Activated CD4-positive, alpha-beta T cell treated with anti-CD3 and anti-CD28 coated beads for 4 hours (primary cell): Measurements from ENCODE around the gene CAVIN2.
A peak's percentile ranks its signal among the peaks of the same experiment; 100 is the strongest.

ENCODE experiments used
- DNase-seq, 2 donors: peaks; one replicate each; pipeline ENCODE4 v3.0.0-alpha.2; 2020

CAVIN2 gene

DNA sequence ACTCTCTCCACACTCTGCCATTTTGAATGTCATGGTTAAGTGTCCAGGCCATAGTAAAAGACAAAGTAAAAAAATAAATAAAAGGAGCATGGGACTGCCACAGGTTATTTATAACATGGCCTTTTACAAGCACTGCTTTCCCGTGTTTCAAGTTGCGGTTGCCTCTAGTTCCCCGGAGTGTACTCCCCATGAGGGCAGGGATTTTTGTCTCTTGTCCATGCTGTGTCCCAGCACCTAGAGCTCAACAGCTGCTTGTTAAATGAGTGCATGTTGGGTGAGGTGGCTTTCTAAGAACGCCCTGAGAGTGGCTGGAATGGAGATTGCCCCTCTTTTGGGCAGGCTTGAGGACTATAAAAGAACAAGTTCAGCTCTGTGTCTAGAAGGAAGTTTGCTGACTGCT lies 8.4 kb downstream of the CAVIN2 start:
- DNase-seq: no peak

GRCh38 chr2:191836853-191837769 lies 9.8 kb downstream of the CAVIN2 start:
- DNase-seq: no peak

GRCh38 chr2:191836471-191836852 lies 10.4 kb downstream of the CAVIN2 start:
- DNase-seq: no peak

DNA sequence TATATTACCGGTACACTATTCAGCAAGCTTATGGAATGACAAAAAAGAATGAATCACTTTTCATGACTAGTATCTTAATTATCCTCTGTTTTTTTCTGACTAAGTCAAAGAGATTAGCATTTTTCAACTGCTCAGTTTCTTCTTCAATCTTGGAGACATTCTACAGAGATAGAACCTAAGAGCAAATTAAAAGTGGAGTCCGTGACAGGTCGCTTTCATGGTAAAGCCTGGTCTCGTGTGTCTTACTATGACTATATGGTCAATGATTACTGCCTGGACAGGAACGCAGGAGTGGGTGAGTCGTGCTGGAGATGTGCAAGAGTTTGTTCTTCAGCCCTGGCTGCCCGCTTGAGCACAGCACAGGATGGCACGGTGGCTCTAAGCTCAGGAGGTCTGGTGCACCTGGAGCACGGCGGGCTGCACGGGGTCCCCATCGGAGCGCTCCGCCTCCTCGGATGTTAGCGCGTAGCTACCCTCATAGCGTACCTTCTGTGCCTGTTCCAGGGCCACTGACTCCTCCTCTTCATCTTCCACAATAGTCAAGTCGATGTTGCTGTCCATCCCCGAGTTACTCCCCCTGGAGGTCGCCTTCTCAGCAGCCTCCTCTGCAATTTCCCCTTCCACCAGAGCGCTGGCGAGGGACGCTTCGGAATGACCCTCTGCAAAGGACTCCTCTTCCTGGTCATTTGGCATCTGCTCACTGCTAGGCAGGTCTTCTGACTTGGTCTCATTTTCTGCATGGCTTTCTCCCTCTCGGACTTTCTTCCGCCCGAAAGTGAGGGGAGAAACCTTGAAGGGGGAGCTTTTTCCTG lies 11.1 kb downstream of the CAVIN2 start:
- DNase-seq: no peak

DNA sequence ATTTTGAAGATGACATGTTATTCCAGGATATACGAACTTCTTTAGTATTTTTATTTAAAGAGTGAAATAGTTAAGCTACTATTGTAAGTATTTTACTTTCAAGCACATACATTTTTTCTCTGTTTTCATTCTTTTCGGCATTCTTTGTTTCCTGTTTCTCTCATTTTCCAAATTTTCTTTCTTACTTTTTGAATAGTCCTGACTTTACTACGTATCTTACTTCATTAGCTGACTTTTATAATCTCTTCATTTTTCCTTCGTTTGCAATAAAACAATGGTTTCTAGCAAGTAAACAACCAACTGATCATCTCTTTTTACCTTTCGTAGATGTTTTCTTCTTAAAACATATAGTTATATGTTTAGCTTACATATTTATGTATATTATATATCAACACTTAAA lies 11.8 kb downstream of the CAVIN2 start:
- no peak for DNase-seq

- no peak for DNase-seq
These were observed 13.5 kb downstream of the CAVIN2 start for GRCh38 chr2:191833356-191833755.

GRCh38 chr2:191832668-191833067 lies 14.2 kb downstream of the CAVIN2 start:
- no peak for DNase-seq

DNA sequence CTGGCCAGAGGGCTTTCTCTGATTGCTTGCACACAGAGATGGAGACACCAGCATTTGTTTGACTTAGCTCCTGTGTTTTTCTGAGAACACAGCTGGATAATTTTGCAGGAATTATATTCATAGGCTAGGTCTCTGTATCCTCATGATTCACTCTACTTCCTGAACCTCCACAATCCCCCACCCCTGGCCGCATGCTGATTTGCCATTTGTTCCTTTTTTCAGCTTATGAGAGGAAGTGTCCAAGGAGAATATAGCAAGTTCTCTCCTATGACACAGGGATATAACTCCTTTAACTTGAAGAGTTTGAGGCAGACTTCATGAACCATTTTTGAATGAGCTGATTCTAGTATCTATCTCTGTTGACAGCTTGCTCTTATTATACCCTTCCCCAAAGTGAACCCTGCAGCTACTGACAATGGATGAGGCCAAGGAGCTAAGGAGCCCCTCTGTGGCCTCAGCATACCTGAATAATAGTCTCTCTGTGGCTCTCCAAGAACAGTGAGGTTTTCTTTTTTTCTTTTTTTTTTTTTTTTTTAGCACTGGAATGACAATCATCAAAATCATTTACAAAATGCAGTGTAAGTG lies 15.4 kb downstream of the CAVIN2 start:
- no peak for DNase-seq

DNA sequence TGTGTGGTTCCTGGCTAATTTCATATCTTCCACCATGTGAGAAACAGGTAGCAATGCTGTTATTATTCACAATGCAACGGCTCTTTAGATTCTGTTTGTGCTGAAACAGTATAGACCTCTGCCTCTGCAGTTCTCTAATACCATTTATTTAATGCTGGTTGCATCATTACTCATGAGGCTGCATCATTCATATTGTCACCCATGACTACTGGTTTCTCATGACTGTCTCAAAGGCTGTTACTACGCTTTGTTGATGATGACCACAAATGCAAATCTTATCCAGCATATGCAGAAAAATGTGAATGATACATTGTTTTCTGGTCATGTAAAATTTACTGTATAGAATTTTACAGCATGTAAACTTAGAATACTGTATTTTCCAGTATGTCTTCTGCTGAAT lies 22.5 kb downstream of the CAVIN2 start:
- DNase-seq: no peak

DNA sequence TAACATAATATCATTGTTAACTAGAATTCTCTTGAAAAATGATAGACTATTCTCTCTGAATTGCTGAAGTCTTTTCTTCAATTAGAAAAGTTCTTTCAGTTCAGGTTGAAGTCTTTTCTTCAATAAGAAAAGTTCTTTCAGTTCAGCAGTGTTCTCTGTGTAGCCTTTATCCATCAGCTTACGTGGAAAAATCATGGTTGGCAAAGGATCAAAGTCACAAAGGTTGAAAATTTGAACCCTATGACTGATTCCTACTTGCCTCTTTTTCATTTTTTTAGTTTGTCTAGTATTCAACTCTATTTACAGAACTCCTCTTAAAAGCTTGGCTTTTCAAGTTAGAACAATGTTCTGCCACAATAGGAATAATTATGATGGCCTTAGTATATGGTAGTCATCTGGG lies 25.8 kb downstream of the CAVIN2 start:
- no peak for DNase-seq

DNA sequence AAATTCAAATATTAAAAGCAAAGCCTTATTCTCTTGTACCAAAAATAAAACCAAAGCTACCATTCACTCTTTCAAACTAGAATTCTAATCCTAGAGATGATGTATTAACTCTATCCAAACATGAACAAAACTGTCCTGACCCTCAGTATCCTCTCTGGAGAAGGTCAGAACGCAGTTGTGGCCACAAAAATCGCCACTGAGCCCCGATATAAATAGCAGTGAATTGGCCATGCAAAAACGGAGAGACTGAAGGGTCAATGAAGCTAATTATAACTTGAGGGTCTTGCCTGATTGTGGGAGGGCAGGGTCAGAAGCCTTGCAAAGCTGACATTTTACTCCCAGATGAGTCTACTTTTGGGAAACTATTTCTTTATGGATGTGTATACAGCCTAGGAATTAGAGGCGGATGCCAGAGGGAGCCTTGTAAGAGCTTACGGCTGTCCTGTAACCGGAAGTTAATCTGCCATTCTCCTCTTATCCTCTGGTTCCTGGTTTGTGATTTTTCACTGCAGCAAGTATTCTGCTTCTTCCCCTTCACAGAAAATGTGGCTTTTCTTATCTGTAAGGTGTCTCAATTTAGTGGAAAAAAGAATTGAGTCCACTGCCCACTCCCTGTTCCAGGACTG lies 28.1 kb downstream of the CAVIN2 start:
- DNase-seq: no peak

DNA sequence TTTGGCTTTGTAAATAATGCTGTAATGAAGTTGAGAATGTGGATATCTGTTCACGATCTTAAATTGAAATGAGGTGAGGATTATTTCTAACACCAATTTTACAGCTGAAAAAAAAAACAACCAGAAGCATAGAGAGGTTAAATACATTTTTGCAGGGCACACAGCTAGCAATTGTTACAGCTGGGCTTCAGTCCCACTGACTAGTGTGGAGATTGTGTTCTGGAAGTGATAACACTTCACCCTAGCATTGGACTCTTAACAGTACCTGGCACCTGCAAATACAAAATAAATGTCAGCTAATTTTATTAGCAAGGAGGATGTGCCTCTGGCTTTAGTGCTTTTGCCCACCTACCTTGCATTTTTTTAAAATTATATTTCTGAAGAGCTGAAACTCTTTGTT lies 28.8 kb downstream of the CAVIN2 start:
- DNase-seq: no peak

- DNase-seq: no peak
These were observed 31.9 kb downstream of the CAVIN2 start for GRCh38 chr2:191815010-191815409.

GRCh38 chr2:191813943-191814342 lies 32.9 kb downstream of the CAVIN2 start:
- no peak for DNase-seq

GRCh38 chr2:191811807-191812602 lies 34.9 kb downstream of the CAVIN2 start:
- DNase-seq: peak in 1 of 2 donors; percentile 17

DNA sequence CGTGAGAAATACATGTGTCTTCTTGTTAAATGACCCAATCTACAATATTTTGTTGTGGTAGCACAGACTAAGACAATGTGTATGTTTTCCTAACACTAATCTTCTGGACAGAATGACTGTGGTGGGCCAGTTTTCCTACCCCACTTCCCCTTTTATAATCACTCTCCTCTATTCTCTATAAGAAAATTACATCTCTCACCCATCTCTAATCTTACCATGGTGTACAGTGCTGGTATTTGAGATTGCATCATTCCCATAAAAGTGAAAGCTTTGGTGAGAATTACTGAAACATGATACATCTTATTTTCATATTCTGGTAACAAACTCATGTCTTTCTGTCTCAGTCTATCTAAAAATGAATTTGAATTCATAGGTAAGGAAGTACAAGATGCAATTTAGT lies 40.5 kb downstream of the CAVIN2 start:
- DNase-seq: no peak

DNA sequence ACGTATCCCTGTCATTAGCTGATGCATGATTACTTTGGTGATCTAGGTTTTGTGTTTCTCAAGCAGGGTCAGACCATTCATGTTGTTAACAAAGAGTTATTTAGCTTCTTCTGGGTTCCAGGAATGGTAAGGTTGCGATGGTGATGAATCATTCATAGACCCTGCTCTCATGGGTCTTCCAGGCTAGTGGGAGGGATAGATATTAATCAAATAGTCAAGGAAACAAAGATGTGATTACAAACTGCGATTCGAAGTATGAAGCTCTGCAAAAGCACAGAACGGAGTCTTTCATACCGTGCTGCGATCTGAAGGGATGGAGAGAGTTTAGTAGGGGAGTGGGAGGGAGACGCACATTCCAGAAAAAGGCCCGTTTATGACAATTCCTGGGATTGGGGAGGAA lies 42.1 kb downstream of the CAVIN2 start:
- no peak for DNase-seq

DNA sequence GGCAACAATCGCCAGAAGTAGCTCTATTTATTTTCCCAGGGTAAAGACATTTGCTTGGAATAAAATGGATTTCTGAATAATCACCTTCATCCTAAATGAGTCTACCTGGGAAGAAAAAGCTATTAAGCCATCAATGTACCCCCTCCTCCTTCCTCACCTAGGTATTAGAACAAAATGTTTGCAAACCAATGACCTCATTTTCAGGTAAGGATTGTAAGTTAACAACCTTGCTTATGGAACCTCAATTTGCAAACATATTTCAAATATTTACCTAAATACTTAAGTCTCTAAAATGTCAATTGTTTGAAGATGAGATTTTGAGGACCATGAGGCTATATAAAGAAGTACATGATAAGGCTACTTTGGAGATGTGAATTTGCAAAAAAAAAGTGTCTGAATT lies 43.9 kb downstream of the CAVIN2 start:
- DNase-seq: no peak

- no peak for DNase-seq
These were observed 44.7 kb downstream of the CAVIN2 start for GRCh38 chr2:191802180-191802579.

GRCh38 chr2:191800874-191801273 lies 46.0 kb downstream of the CAVIN2 start:
- no peak for DNase-seq

- DNase-seq: no peak
These were observed 47.4 kb downstream of the CAVIN2 start for GRCh38 chr2:191799526-191799925.
